Ishikawa (cell line): ENCODE results near the gene SLC6A19.

ENCODE experiments used
- CEBPB ChIP-seq: IDR thresholded peaks from 2 replicates; pipeline ENCODE4 v1.6.1; 2012
- CREB1 ChIP-seq: IDR thresholded peaks from 2 replicates; pipeline ENCODE4 v1.6.1; 2012; ENCODE audit warnings: low read depth
- EGR1 ChIP-seq: IDR thresholded peaks from 2 replicates; pipeline ENCODE4 v1.6.1; 2012
- EP300 ChIP-seq: IDR thresholded peaks from 2 replicates; pipeline ENCODE4 v1.6.1; 2012; ENCODE audit warnings: borderline replicate concordance
- FOXM1 ChIP-seq: IDR thresholded peaks from 2 replicates; pipeline ENCODE4 v1.6.1; 2012; ENCODE audit warnings: low read depth, borderline replicate concordance
- NFIC ChIP-seq: IDR thresholded peaks from 2 replicates; pipeline ENCODE4 v1.6.1; 2012
- RAD21 ChIP-seq: IDR thresholded peaks from 2 replicates; pipeline ENCODE4 v1.6.1; 2012; ENCODE audit warnings: low read depth
- TAF1 ChIP-seq: IDR thresholded peaks from 2 replicates; pipeline ENCODE4 v1.6.1; 2012; ENCODE audit warnings: low read depth, mild to moderate bottlenecking
- TCF12 ChIP-seq: IDR thresholded peaks from 2 replicates; pipeline ENCODE4 v1.6.1; 2012; ENCODE audit warnings: low read depth
- TEAD4 ChIP-seq: IDR thresholded peaks from 2 replicates; pipeline ENCODE4 v1.6.1; 2012
- YY1 ChIP-seq: IDR thresholded peaks from 2 replicates; pipeline ENCODE4 v1.6.1; 2012; ENCODE audit warnings: low read depth
- ZBTB7A ChIP-seq: IDR thresholded peaks from 2 replicates; pipeline ENCODE4 v1.6.1; 2012; ENCODE audit warnings: low read depth
- TF ChIP-seq, protein P1 (sequence below): IDR thresholded peaks from 2 replicates; pipeline ENCODE4 v1.6.1; 2012
- TF ChIP-seq, protein P2 (sequence below): IDR thresholded peaks from 2 replicates; pipeline ENCODE4 v1.6.1; 2012; ENCODE audit warnings: low read depth, mild to moderate bottlenecking
- TF ChIP-seq, protein P3 (sequence below): IDR thresholded peaks from 2 replicates; pipeline ENCODE4 v1.6.1; 2012

The SLC6A19 gene

DNA sequence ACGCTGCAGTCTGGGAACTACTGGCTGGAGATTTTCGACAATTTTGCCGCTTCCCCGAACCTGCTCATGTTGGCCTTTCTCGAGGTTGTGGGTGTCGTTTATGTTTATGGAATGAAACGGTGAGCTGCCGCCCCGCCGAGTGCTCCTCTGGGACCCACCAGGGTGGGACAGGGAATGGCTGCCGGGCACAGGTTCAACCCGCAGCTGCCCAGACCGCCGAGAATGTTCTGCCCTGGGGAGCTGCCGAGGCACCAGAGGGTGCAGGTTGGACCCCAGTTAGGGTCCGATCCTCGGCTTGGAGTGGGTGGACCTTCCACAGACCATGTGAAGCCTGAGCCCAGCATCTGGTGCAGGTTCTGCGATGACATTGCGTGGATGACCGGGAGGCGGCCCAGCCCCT, 42.9 kb downstream of the SLC6A19 start:
- TF ChIP-seq EGR1 (no peak), NFIC (no peak), FOXM1 (no peak), TEAD4 (no peak), TAF1 (no peak), EP300 (no peak), ZBTB7A (no peak), TCF12 (no peak), CREB1 (no peak), YY1 (no peak)
- TF ChIP-seq, protein P1, sequence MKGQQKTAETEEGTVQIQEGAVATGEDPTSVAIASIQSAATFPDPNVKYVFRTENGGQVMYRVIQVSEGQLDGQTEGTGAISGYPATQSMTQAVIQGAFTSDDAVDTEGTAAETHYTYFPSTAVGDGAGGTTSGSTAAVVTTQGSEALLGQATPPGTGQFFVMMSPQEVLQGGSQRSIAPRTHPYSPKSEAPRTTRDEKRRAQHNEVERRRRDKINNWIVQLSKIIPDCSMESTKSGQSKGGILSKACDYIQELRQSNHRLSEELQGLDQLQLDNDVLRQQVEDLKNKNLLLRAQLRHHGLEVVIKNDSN, result no peak
- TF ChIP-seq, protein P2, sequence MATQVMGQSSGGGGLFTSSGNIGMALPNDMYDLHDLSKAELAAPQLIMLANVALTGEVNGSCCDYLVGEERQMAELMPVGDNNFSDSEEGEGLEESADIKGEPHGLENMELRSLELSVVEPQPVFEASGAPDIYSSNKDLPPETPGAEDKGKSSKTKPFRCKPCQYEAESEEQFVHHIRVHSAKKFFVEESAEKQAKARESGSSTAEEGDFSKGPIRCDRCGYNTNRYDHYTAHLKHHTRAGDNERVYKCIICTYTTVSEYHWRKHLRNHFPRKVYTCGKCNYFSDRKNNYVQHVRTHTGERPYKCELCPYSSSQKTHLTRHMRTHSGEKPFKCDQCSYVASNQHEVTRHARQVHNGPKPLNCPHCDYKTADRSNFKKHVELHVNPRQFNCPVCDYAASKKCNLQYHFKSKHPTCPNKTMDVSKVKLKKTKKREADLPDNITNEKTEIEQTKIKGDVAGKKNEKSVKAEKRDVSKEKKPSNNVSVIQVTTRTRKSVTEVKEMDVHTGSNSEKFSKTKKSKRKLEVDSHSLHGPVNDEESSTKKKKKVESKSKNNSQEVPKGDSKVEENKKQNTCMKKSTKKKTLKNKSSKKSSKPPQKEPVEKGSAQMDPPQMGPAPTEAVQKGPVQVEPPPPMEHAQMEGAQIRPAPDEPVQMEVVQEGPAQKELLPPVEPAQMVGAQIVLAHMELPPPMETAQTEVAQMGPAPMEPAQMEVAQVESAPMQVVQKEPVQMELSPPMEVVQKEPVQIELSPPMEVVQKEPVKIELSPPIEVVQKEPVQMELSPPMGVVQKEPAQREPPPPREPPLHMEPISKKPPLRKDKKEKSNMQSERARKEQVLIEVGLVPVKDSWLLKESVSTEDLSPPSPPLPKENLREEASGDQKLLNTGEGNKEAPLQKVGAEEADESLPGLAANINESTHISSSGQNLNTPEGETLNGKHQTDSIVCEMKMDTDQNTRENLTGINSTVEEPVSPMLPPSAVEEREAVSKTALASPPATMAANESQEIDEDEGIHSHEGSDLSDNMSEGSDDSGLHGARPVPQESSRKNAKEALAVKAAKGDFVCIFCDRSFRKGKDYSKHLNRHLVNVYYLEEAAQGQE, result no peak
- TF ChIP-seq, protein P3, sequence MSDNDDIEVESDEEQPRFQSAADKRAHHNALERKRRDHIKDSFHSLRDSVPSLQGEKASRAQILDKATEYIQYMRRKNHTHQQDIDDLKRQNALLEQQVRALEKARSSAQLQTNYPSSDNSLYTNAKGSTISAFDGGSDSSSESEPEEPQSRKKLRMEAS, result no peak

DNA sequence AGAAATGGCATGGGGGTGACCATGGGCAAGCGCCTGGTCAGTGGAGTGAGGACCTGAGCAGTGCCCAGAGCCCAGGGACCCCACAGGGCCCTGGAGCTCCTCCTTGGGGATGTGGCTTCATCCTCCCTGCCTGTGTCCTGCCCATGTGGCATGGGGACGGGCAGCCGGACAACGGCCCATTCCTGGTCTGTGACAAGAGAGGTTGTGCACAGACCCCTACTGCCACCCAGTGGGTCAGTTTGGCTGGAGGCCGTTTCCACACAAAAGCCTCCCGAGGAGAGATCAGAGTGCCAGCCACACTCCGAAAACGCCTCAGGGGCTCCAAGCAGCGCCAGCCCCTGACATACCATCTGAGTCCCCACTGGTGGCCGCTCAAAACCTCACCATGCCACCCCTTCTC, 43.6 kb downstream of the SLC6A19 start:
- TF ChIP-seq TEAD4 (no peak), RAD21 (peak; percentile 58)

DNA sequence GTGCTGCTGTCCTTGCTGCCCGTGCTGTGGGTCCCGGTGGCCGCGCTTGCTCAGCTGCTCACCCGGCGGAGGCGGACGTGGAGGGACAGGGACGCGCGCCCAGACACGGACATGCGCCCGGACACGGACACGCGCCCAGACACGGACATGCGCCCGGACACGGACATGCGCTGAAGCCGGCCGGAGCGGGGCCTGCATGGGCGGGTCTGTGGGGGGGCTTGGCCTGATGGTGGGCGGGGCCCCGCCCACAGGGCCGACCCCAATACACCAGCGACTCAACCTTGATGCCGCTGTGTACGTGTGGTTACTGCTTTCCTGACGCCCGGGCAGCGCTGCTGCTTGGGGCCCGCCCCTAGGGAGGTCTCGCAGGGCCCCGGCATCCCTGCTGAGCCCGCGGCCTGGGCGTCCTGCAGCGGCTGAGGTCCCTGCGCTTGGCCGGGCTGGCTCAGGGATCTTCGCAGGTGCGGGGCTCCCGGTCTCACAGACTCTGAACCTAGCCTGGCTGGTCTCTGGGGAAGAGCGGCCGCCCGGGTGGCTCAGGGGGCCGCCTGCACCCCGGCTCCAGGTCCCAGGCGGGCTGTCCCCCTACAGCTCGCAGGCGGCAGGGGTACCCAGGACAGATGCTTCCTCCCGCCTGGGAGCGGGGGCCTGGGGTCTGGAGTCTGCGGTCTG, 44.6 kb downstream of the SLC6A19 start:
- TF ChIP-seq RAD21 (no peak), TCF12 (no peak), ZBTB7A (0 out of 2 replicates have a peak, but pooled peaks have one; percentile 16), TEAD4 (no peak), CEBPB (no peak), TAF1 (no peak)
- TF ChIP-seq, protein P3, result no peak

DNA sequence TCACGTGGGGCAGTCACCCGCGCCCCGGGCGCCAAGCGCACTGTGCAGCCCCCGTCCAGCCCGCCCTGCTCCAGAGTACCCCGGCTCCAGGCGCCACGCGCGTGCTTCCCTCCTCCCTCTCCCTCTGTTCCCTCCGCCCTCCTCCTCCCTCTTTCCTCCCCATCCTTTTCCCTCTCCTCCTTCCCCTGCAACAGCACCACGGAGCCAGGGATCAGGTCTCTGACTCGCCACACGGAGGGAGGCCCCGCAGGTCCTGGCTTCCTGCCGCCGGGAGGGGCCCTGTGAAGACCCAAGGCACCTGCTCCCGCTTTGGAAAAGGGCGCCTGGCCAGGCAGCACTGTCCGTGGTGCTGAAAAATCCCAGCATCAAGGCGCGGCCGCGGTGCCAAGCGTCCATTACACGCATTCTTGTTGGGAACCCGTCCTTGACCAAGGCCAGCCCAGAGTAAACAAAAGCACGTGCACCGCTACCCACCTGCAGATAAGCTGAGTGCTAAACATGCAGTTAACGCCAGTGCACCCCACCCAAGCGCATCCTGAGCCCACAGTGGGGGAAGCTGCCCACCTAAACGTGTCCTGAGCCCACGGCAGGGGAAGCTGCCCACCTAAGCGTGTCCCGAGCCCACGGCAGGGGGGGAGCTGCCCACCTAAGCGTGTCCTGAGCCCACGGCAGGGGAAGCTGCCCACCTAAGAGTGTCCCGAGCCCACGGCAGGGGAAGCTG, 45.5 kb downstream of the SLC6A19 start:
- TF ChIP-seq ZBTB7A (peak; percentile 65; the same call in 1 of the 2 replicates), TEAD4 (peak; percentile 79), CREB1 (no peak), NFIC (peak; percentile 92), YY1 (peak; percentile 74; the same call in 1 of the 2 replicates), RAD21 (peak; percentile 30; the same call in 1 of the 2 replicates), TCF12 (peak; percentile 55), EP300 (no peak; the same call in 1 of the 2 replicates), TAF1 (no peak)
- TF ChIP-seq, protein P3, result peak; percentile 93
- TF ChIP-seq, protein P2, result peak; percentile 98
- TF ChIP-seq, protein P1, result peak; percentile 38; the same call in 1 of the 2 replicates

DNA sequence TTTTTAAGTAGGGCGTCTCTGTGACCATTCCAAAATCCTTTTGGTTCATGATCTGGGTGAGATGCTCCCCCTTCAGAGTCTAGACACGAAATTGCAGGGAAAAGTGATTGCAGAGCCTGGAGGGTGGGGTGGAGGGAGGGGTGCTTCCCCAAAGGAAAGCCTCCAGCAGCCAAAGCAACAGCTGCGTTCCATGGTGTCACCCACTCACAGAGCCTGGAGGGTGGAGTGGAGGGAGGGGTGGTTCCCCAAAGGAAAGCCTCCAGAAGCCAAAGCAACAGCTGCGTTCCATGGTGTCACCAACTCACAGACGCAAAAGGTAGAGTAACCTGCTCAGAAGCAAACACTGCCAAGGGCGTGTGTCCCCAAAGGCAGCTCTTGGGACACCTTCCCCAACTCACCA, 46.4 kb downstream of the SLC6A19 start:
- TF ChIP-seq TAF1, result no peak
- TF ChIP-seq EP300, result no peak
